ENCODE measurements around the gene GNA14. TPM values are rescaled to one million over a fixed set of nuclear protein-coding genes. Genes with fewer than 3 reads are reported as not detected.
A peak's percentile ranks its signal among the peaks of the same experiment; 100 is the strongest.
"Not testable (repeated sequence)": the region's sequence is repeated elsewhere in the genome, so short reads cannot be mapped to it uniquely, and the experiment has no call there.

GNA14 gene
- not detected for polyA plus RNA-seq

- Mint-ChIP-seq H3K27ac (no peak within 1 kb of the TSS), H3K9me3 (no peaks in the 10 kb centered on the region), H3K36me3 (no peaks in the 10 kb centered on the region), H3K4me1 (peaks cover 0 to 2% (median 2%) of the 10 kb centered on the region in 3 donors), H3K27me3 (peaks cover 30% of the 10 kb centered on the region), H3K4me3 (peak within 1 kb of the TSS in 3 of 4 donors; percentile 34 to 68 (median 52))
Measured at GRCh38 chr9:77648234-77649108, at the start of gene GNA14. GNA14 (minus strand) TSS chr9:77648322; CDS start chr9:77647793, 529 bp downstream.

- Mint-ChIP-seq H3K27ac (no peak overlapping the region), H3K27me3 (no peaks in the 10 kb centered on the region), H3K9me3 (peaks cover 2 to 8% (median 5%) of the 10 kb centered on the region in 3 donors), H3K4me1 (no peaks in the 10 kb centered on the region), H3K4me3 (no peak overlapping the region), H3K36me3 (no peaks in the 10 kb centered on the region)
Measured at GRCh38 chr9:77697238-77697984, 49.3 kb upstream of the GNA14 start.

- not testable (repeated sequence) for H3K4me1 Mint-ChIP-seq, H3K27ac Mint-ChIP-seq, H3K4me3 Mint-ChIP-seq, H3K36me3 Mint-ChIP-seq, H3K27me3 Mint-ChIP-seq
- H3K9me3 Mint-ChIP-seq: peaks cover 0 to 11% (median 4%) of the 10 kb centered on the region in 3 donors
Measured at GRCh38 chr9:77690723-77691122, 42.6 kb upstream of the GNA14 start.

GRCh38 chr9:77690119-77690518, 42.0 kb upstream of the GNA14 start:
- H3K4me3 Mint-ChIP-seq, H3K27ac Mint-ChIP-seq, H3K4me1 Mint-ChIP-seq, H3K36me3 Mint-ChIP-seq, H3K27me3 Mint-ChIP-seq: not testable (repeated sequence)
- peaks cover 0 to 11% (median 4%) of the 10 kb centered on the region in 3 donors for H3K9me3 Mint-ChIP-seq

GRCh38 chr9:77687737-77688136, 39.6 kb upstream of the GNA14 start:
- not testable (repeated sequence) for H3K27me3 Mint-ChIP-seq, H3K4me3 Mint-ChIP-seq, H3K9me3 Mint-ChIP-seq, H3K36me3 Mint-ChIP-seq, H3K4me1 Mint-ChIP-seq, H3K27ac Mint-ChIP-seq

- H3K4me3 Mint-ChIP-seq: no peak overlapping the region
- no peak overlapping the region for H3K27ac Mint-ChIP-seq
Measured at GRCh38 chr9:77680581-77680980, 32.5 kb upstream of the GNA14 start.

GRCh38 chr9:77679661-77680368, 31.7 kb upstream of the GNA14 start:
- no peak overlapping the region for H3K27ac Mint-ChIP-seq
- H3K27me3 Mint-ChIP-seq: no peaks in the 10 kb centered on the region
- H3K4me3 Mint-ChIP-seq: no peak overlapping the region
- H3K36me3 Mint-ChIP-seq: no peaks in the 10 kb centered on the region
- H3K4me1 Mint-ChIP-seq: no peaks in the 10 kb centered on the region
- H3K9me3 Mint-ChIP-seq: no peaks in the 10 kb centered on the region

More at GRCh38 chr9:77680581-77680980, 32.5 kb upstream of the GNA14 start:
- Mint-ChIP-seq H3K9me3 (no peaks in the 10 kb centered on the region), H3K27me3 (no peaks in the 10 kb centered on the region), H3K36me3 (no peaks in the 10 kb centered on the region), H3K4me1 (no peaks in the 10 kb centered on the region)

GRCh38 chr9:77679088-77679487, 31.0 kb upstream of the GNA14 start:
- H3K27ac Mint-ChIP-seq: no peak overlapping the region
- no peaks in the 10 kb centered on the region for H3K4me1 Mint-ChIP-seq
- no peaks in the 10 kb centered on the region for H3K9me3 Mint-ChIP-seq
- no peak overlapping the region for H3K4me3 Mint-ChIP-seq
- no peaks in the 10 kb centered on the region for H3K27me3 Mint-ChIP-seq
- no peaks in the 10 kb centered on the region for H3K36me3 Mint-ChIP-seq

- H3K27ac Mint-ChIP-seq: no peak overlapping the region
- H3K9me3 Mint-ChIP-seq: no peaks in the 10 kb centered on the region
- H3K4me1 Mint-ChIP-seq: no peaks in the 10 kb centered on the region
- no peaks in the 10 kb centered on the region for H3K36me3 Mint-ChIP-seq
- no peak overlapping the region for H3K4me3 Mint-ChIP-seq
- no peaks in the 10 kb centered on the region for H3K27me3 Mint-ChIP-seq
Measured at GRCh38 chr9:77677957-77678535, 29.9 kb upstream of the GNA14 start.

- Mint-ChIP-seq H3K4me3 (no peak overlapping the region), H3K9me3 (no peaks in the 10 kb centered on the region), H3K27me3 (no peaks in the 10 kb centered on the region), H3K4me1 (no peaks in the 10 kb centered on the region), H3K36me3 (no peaks in the 10 kb centered on the region), H3K27ac (no peak overlapping the region)
Measured at GRCh38 chr9:77677397-77677796, 29.3 kb upstream of the GNA14 start.

- Mint-ChIP-seq H3K4me1 (no peaks in the 10 kb centered on the region), H3K36me3 (no peaks in the 10 kb centered on the region), H3K27me3 (no peaks in the 10 kb centered on the region), H3K27ac (no peak overlapping the region), H3K9me3 (no peaks in the 10 kb centered on the region), H3K4me3 (no peak overlapping the region)
Measured at GRCh38 chr9:77673941-77674791, 26.0 kb upstream of the GNA14 start.

- no peaks in the 10 kb centered on the region for H3K4me1 Mint-ChIP-seq
- no peaks in the 10 kb centered on the region for H3K9me3 Mint-ChIP-seq
- H3K36me3 Mint-ChIP-seq: no peaks in the 10 kb centered on the region
- no peak overlapping the region for H3K4me3 Mint-ChIP-seq
- H3K27me3 Mint-ChIP-seq: no peaks in the 10 kb centered on the region
- no peak overlapping the region for H3K27ac Mint-ChIP-seq
Measured at GRCh38 chr9:77672183-77672582, 24.1 kb upstream of the GNA14 start.

GRCh38 chr9:77667151-77667550, 19.0 kb upstream of the GNA14 start:
- H3K36me3 Mint-ChIP-seq: peaks cover 2% of the 10 kb centered on the region
- no peak overlapping the region for H3K27ac Mint-ChIP-seq
- no peak overlapping the region for H3K4me3 Mint-ChIP-seq
- no peaks in the 10 kb centered on the region for H3K27me3 Mint-ChIP-seq
- no peaks in the 10 kb centered on the region for H3K9me3 Mint-ChIP-seq
- H3K4me1 Mint-ChIP-seq: no peaks in the 10 kb centered on the region

- peaks cover 3% of the 10 kb centered on the region for H3K27me3 Mint-ChIP-seq
- no peaks in the 10 kb centered on the region for H3K9me3 Mint-ChIP-seq
- no peaks in the 10 kb centered on the region for H3K4me1 Mint-ChIP-seq
- peaks cover 2% of the 10 kb centered on the region for H3K36me3 Mint-ChIP-seq
- no peak overlapping the region for H3K4me3 Mint-ChIP-seq
- H3K27ac Mint-ChIP-seq: no peak overlapping the region
Measured at GRCh38 chr9:77663754-77664153, 15.6 kb upstream of the GNA14 start.
